Measurements from ENCODE around the gene MARVELD2. TPM values are rescaled to one million over a fixed set of nuclear protein-coding genes. Genes with fewer than 3 reads are reported as not detected.
"Not testable (repeated sequence)": the region's sequence is repeated elsewhere in the genome, so short reads cannot be mapped to it uniquely, and the experiment has no call there.

The MARVELD2 gene
- total and polyA plus RNA-seq, 9 of the 15 experiments (the other 6 are each of a cell fraction or from before 2014, with no cell fraction given), result 0.03 to 0.29 (median 0.06) TPM; not detected in 3

DNA sequence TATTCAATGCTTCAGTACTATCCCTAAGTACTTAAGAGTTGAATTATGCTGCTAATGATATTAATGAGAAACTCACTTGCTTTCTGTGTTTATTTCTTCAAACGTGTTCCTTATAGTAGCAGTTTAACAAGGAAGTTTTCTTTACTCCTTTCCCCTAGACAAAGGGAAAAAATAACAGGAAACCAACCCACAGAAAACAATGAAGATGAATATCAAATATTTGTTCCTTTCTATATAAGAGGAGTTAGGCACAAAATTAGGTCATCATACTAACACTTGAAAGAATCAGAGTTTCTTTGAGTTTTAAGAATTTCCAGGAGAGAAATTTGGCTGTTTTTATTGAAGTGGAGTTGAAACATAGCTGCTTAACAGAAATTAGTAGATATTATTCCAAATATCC lies 62.3 kb downstream of the MARVELD2 start:
- ATAC-seq, result no peak
- Histone ChIP-seq H3K27me3 (ENCODE audit: control insufficient read depth in 2 of 2, insufficient read depth in 2 of 2, low read length in 2 of 2) (peaks cover 12 to 18% of the 10 kb centered on the region in 2 experiments; a peak in 4 of 5 replicates), H4K20me1 (replicated peaks; ENCODE audit: control insufficient read depth, insufficient read depth, low read length) (no peaks in the 10 kb centered on the region), H3K9me1 (ENCODE audit: control insufficient read depth, insufficient read depth, low read length) (no peaks in the 10 kb centered on the region), H3K4me1 (replicated peaks in 1 of 2; ENCODE audit: control insufficient read depth in 2 of 2, insufficient read depth in 2 of 2, low read length in 2 of 2) (no peaks in the 10 kb centered on the region), H3K36me3 (ENCODE audit: control insufficient read depth, insufficient read depth, low read length) (no peaks in the 10 kb centered on the region), H3K4me2 (ENCODE audit: insufficient read depth, low read length) (no peak overlapping the region), H3K79me2 (ENCODE audit: control insufficient read depth, insufficient read depth, low read length) (no peaks in the 10 kb centered on the region), H3K9me3 (replicated peaks; ENCODE audit: control insufficient read depth, insufficient read depth, low read depth, low read length) (no peaks in the 10 kb centered on the region), H3K9ac (ENCODE audit: insufficient read depth in 1 of 2, low read depth in 2 of 2, low read length in 2 of 2) (no peak overlapping the region), H3K27ac (ENCODE audit: extremely low read depth, low read depth, low read length) (no peak overlapping the region), H2AFZ (ENCODE audit: low read depth, low read length) (no peak overlapping the region), H3K4me3 (no peak overlapping the region)
- no peak for FAIRE-seq
- TF ChIP-seq HNRNPUL1 (IDR thresholded peaks at IDR 0.05; ENCODE audit: low read length), result no peak
- TF ChIP-seq KDM4B (IDR thresholded peaks at IDR 0.05; ENCODE audit: borderline replicate concordance in 2 of 2, low read depth in 1 of 2), result no peak
- no peak for TF ChIP-seq MEIS2 (IDR thresholded peaks at IDR 0.05; ENCODE audit: partially characterized antibody)
- TF ChIP-seq POLR3A (IDR thresholded peaks at IDR 0.05; ENCODE audit: borderline replicate concordance, extremely low read depth, insufficient read depth, insufficient read length), result no peak
- TF ChIP-seq RBM34 (IDR thresholded peaks at IDR 0.05; ENCODE audit: borderline replicate concordance, insufficient read depth, low read length), result no peak
- TF ChIP-seq SMC3 (conservative IDR thresholded peaks at IDR 0.05; ENCODE audit: insufficient read depth, low read depth, low read length), result no peak
- no peak for TF ChIP-seq KLF10 (CRISPR knock-in tag; IDR thresholded peaks at IDR 0.05)
- no peak for TF ChIP-seq PHB (CRISPR knock-in tag; IDR thresholded peaks at IDR 0.05)
- TF ChIP-seq ARHGAP35 (IDR thresholded peaks at IDR 0.05; ENCODE audit: partially characterized antibody), result no peak
- TF ChIP-seq TEAD2 (tag; IDR thresholded peaks at IDR 0.05), result no peak
- TF ChIP-seq NCOA4 (IDR thresholded peaks at IDR 0.05; ENCODE audit: partially characterized antibody), result no peak
- no peak for TF ChIP-seq MCM7 (IDR thresholded peaks at IDR 0.05)
- TF ChIP-seq, protein P1, sequence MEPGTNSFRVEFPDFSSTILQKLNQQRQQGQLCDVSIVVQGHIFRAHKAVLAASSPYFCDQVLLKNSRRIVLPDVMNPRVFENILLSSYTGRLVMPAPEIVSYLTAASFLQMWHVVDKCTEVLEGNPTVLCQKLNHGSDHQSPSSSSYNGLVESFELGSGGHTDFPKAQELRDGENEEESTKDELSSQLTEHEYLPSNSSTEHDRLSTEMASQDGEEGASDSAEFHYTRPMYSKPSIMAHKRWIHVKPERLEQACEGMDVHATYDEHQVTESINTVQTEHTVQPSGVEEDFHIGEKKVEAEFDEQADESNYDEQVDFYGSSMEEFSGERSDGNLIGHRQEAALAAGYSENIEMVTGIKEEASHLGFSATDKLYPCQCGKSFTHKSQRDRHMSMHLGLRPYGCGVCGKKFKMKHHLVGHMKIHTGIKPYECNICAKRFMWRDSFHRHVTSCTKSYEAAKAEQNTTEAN (CRISPR knock-in tag; IDR thresholded peaks at IDR 0.05), result no peak
- 0% methylated on average over 1 of the region's 1 CpG for WGBS (ENCODE audit: insufficient coverage, low coverage, missing lambda C conversion rate)
- no peak for DNase-seq (ENCODE audit: extremely low read depth in 1 of 4, low spot score in 3 of 4)
- intact Hi-C loops (cut with micrococcal nuclease), result no loop called here
- ChIA-PET POLR2A (interaction anchor here (0.8 kb wide), 1 partner anchor 9 kb away, joined by 3 read pairs; no protein-coding TSS in a partner anchor), CTCF (ENCODE audit: low intra/inter-chr PET ratio) (no interaction called here)
- in situ Hi-C loops (cut with MboI), result no loop called here
- BruUV-seq (replicated peaks), result no TSS peak

DNA sequence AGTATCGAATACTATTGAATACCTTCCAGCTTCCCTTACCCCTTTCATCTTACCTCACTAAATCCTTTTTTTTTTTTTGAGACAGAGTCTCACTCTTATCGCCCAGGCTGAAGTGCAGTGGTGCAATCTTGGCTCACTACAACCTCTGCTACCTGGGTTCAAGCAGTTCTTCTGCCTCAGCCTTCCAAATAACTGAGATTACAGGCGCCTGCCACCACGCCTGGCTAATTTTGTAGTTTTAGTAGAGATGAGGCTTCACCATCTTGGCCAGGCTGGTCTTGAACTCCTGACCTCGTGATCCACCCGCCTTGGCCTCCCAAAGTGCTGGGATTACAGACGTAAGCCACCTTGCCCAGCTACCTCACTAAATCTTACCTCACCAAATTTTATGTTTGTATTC lies 63.4 kb downstream of the MARVELD2 start:
- intact Hi-C loops (cut with micrococcal nuclease); in situ Hi-C loops (cut with MboI); BruUV-seq (replicated peaks); H2AFZ ChIP-seq (ENCODE audit: low read depth, low read length); H4K20me1 ChIP-seq (replicated peaks; ENCODE audit: control insufficient read depth, insufficient read depth, low read length); H3K36me3 ChIP-seq (ENCODE audit: control insufficient read depth, insufficient read depth, low read length); H3K9ac ChIP-seq (ENCODE audit: insufficient read depth in 1 of 2, low read depth in 2 of 2, low read length in 2 of 2); H3K9me3 ChIP-seq (replicated peaks; ENCODE audit: control insufficient read depth, insufficient read depth, low read depth, low read length); H3K4me3 ChIP-seq; H3K9me1 ChIP-seq (ENCODE audit: control insufficient read depth, insufficient read depth, low read length); H3K27ac ChIP-seq (ENCODE audit: extremely low read depth, low read depth, low read length); FAIRE-seq; H3K79me2 ChIP-seq (ENCODE audit: control insufficient read depth, insufficient read depth, low read length); H3K4me2 ChIP-seq (ENCODE audit: insufficient read depth, low read length); DNase-seq (ENCODE audit: extremely low read depth in 1 of 4, low spot score in 3 of 4); CTCF ChIA-PET (ENCODE audit: low intra/inter-chr PET ratio); H3K4me1 ChIP-seq (replicated peaks in 1 of 2; ENCODE audit: control insufficient read depth in 2 of 2, insufficient read depth in 2 of 2, low read length in 2 of 2); ATAC-seq; POLR2A ChIA-PET: not testable (repeated sequence)
- WGBS (ENCODE audit: insufficient coverage, low coverage, missing lambda C conversion rate), result 4% methylated on average over 7 of the region's 7 CpGs
- peaks cover 17 to 19% of the 10 kb centered on the region in 2 experiments; a peak in 4 of 5 replicates for H3K27me3 ChIP-seq (ENCODE audit: control insufficient read depth in 2 of 2, insufficient read depth in 2 of 2, low read length in 2 of 2)

Measured in K562 (cell line).